Left renal cortex interstitium (tissue), 4 donors: ENCODE data around the gene ASCC2. TPM values are rescaled to one million over a fixed set of nuclear protein-coding genes. Genes with fewer than 3 reads are reported as not detected.

Source experiments
- polyA plus RNA-seq, 4 donors: library from polyadenylated mRNA; unstranded; fragments of 120-200 nt; gene quantifications; one replicate each; pipeline ENCODE4 v1.2.1, GENCODE V29; 2013; ENCODE audit not compliant: insufficient read length in 4 of 4

The ASCC2 gene
- polyA plus RNA-seq, 4 donors: 37.9 to 59.8 (median 51.0) TPM

Other genes with a start within 250 kb of the ASCC2 start
- gene NF2, start 234.6 kb downstream of the ASCC2 start, polyA plus RNA-seq: 10 to 100 TPM; 25.7 to 30.0 (median 27.2) TPM
- under 1 TPM; 0.06 to 0.33 (median 0.13) TPM for gene CABP7, start 118.3 kb downstream of the ASCC2 start, polyA plus RNA-seq
- gene ZMAT5, start 71.3 kb downstream of the ASCC2 start, polyA plus RNA-seq: 10 to 100 TPM; 22.3 to 31.2 (median 26.1) TPM
- 100 to 1,000 TPM; 127 to 183 (median 150) TPM for gene UQCR10, start 70.9 kb downstream of the ASCC2 start, polyA plus RNA-seq
- gene MTMR3, start 44.9 kb upstream of the ASCC2 start, polyA plus RNA-seq: 10 to 100 TPM; 30.3 to 55.3 (median 38.5) TPM
- under 1 TPM in 1 of 4 donors, not detected in 3; 0.08 TPM for gene HORMAD2, start 242.2 kb upstream of the ASCC2 start, polyA plus RNA-seq